GM19043 (cell line): ENCODE measurements around the gene SPC25.
"Not testable (repeated sequence)": the region's sequence is repeated elsewhere in the genome, so short reads cannot be mapped to it uniquely, and the experiment has no call there.

Experiments
- ATAC-seq: cut with Tn5 transposase; IDR thresholded peaks from one replicate; pipeline ENCODE4 v1.9.1; 2021; ENCODE audit warnings: low read depth; ENCODE audit not compliant: unreplicated experiment

Gene SPC25

GRCh38 chr2:168890006-168890782 is at the start of gene SPC25:
Gene SPC25 (minus strand): TSS chr2:168890430. CDS start chr2:168889519, 911 bp downstream.
- peak; percentile 100 for ATAC-seq

GRCh38 chr2:168939918-168940317 is 49.7 kb upstream of the SPC25 start:
- no peak for ATAC-seq

- ATAC-seq: no peak
These were observed 48.8 kb upstream of the SPC25 start for GRCh38 chr2:168939061-168939460.

GRCh38 chr2:168935810-168936581 is 45.8 kb upstream of the SPC25 start:
- no peak for ATAC-seq

GRCh38 chr2:168934826-168935225 is 44.6 kb upstream of the SPC25 start:
- ATAC-seq: no peak

GRCh38 chr2:168932174-168932573 is 41.9 kb upstream of the SPC25 start:
- not testable (repeated sequence) for ATAC-seq

GRCh38 chr2:168930242-168930641 is 40.0 kb upstream of the SPC25 start:
- ATAC-seq: no peak

- ATAC-seq: no peak
These were observed 38.8 kb upstream of the SPC25 start for GRCh38 chr2:168929031-168929430.

GRCh38 chr2:168928113-168928831 is 38.0 kb upstream of the SPC25 start:
- no peak for ATAC-seq

- ATAC-seq: no peak
These were observed 36.6 kb upstream of the SPC25 start for GRCh38 chr2:168926621-168927386.

- ATAC-seq: no peak
These were observed 30.4 kb upstream of the SPC25 start for GRCh38 chr2:168920504-168921157.

GRCh38 chr2:168916331-168916675 is 26.1 kb upstream of the SPC25 start:
- no peak for ATAC-seq

GRCh38 chr2:168915441-168916330 is 25.5 kb upstream of the SPC25 start:
- ATAC-seq: no peak

- ATAC-seq: no peak
These were observed 23.3 kb upstream of the SPC25 start for GRCh38 chr2:168913495-168913894.

GRCh38 chr2:168912901-168913369 is 22.7 kb upstream of the SPC25 start:
- no peak for ATAC-seq

- no peak for ATAC-seq
These were observed 22.2 kb upstream of the SPC25 start for GRCh38 chr2:168912466-168912865.

GRCh38 chr2:168910330-168910729 is 20.1 kb upstream of the SPC25 start:
- no peak for ATAC-seq

- ATAC-seq: no peak
These were observed 17.9 kb upstream of the SPC25 start for GRCh38 chr2:168907940-168908662.
